Measurements from ENCODE around the gene SLC25A31. TPM values are rescaled to one million over a fixed set of nuclear protein-coding genes. Genes with fewer than 3 reads are reported as not detected.

Gene SLC25A31
- not detected in 5 replicates for total RNA-seq (2022; extraction: Qiagen RNA extraction; ENCODE audit: low read depth)

GRCh38 chr4:127730142-127730913 lies at the start of gene SLC25A31:
SLC25A31 (plus strand) TSS chr4:127730400; CDS start chr4:127730546, 146 bp downstream.

GRCh38 chr4:127782275-127783025 lies 52.2 kb downstream of the SLC25A31 start, which contains the start of gene HSPA4L:
HSPA4L (plus strand) TSS chr4:127782322; CDS start chr4:127782551, 229 bp downstream.

Other genes starting within 250 kb of the SLC25A31 start
- 1.1 to 1.7 TPM (median 1.3 TPM) in 5 replicates for gene INTU, start 97.4 kb upstream of the SLC25A31 start, total RNA-seq (2022; extraction: Qiagen RNA extraction; ENCODE audit: low read depth)
- 8.3 to 11.6 TPM (median 10.3 TPM) in 5 replicates for gene HSPA4L, start 51.9 kb downstream of the SLC25A31 start, total RNA-seq (2022; extraction: Qiagen RNA extraction; ENCODE audit: low read depth)
- 13.4 to 17.5 TPM (median 16.7 TPM) in 5 replicates for gene PLK4, start 150.5 kb downstream of the SLC25A31 start, total RNA-seq (2022; extraction: Qiagen RNA extraction; ENCODE audit: low read depth)
- 11.0 to 16.4 TPM (median 15.5 TPM) in 5 replicates for gene MFSD8, start 234.8 kb downstream of the SLC25A31 start, total RNA-seq (2022; extraction: Qiagen RNA extraction; ENCODE audit: low read depth)
- gene ABHD18, start 235.0 kb downstream of the SLC25A31 start, total RNA-seq (2022; extraction: Qiagen RNA extraction; ENCODE audit: low read depth) = 2.4 to 5.0 TPM (median 4.0 TPM) in 5 replicates